ENCODE results near the gene P2RX7. TPM values are rescaled to one million over a fixed set of nuclear protein-coding genes. Genes with fewer than 3 reads are reported as not detected.

Gene P2RX7
- total and polyA plus RNA-seq, 9 of the 15 experiments (the other 6 are each of a cell fraction or from before 2014, with no cell fraction given), result 0.04 to 0.65 (median 0.30) TPM

GRCh38 chr12:121209624-121210572 lies 77.2 kb downstream of the P2RX7 start, which contains the start of gene P2RX4 (continued):
- peak; percentile 100 for TF ChIP-seq POLR2G (IDR thresholded peaks at IDR 0.05; ENCODE audit: low read depth, low read length)
- TF ChIP-seq EWSR1 (IDR thresholded peaks at IDR 0.05; ENCODE audit: borderline replicate concordance, low read depth, partially characterized antibody), result no peak
- TF ChIP-seq HNRNPUL1 (IDR thresholded peaks at IDR 0.05; ENCODE audit: low read length), result no peak
- TF ChIP-seq HES1 (IDR thresholded peaks at IDR 0.05; ENCODE audit: low read depth), result no peak
- no peak for TF ChIP-seq NCOA4 (IDR thresholded peaks at IDR 0.05; ENCODE audit: partially characterized antibody)
- TF ChIP-seq ZKSCAN8 (CRISPR knock-in tag; IDR thresholded peaks at IDR 0.05), result no peak
- peak; percentile 71; the same call in 1 of the 2 replicates for TF ChIP-seq BCOR (IDR thresholded peaks at IDR 0.05)
- no peak for TF ChIP-seq ZBTB26 (CRISPR knock-in tag; IDR thresholded peaks at IDR 0.05)
- TF ChIP-seq ZC3H8 (IDR thresholded peaks at IDR 0.05), result no peak
- TF ChIP-seq RFX1 (IDR thresholded peaks at IDR 0.05), result no peak
- TF ChIP-seq ZNF133 (CRISPR knock-in tag; IDR thresholded peaks at IDR 0.05), result no peak
- no peak for TF ChIP-seq HEY1 (CRISPR knock-in tag; IDR thresholded peaks at IDR 0.05; ENCODE audit: borderline replicate concordance)
- TF ChIP-seq MAFF (IDR thresholded peaks at IDR 0.05; ENCODE audit: low read length), result no peak
- no peak for TF ChIP-seq NFE2 (IDR thresholded peaks at IDR 0.05; ENCODE audit: low read depth)
- TF ChIP-seq SUPT5H (IDR thresholded peaks at IDR 0.05), result peak; percentile 91
- TF ChIP-seq ZSCAN32 (CRISPR knock-in tag; IDR thresholded peaks at IDR 0.05), result no peak
- TF ChIP-seq GTF3C2 (IDR thresholded peaks at IDR 0.05; ENCODE audit: borderline replicate concordance, extremely low read depth, insufficient read length), result no peak
- no peak for TF ChIP-seq HIVEP1 (CRISPR knock-in tag; IDR thresholded peaks at IDR 0.05)
- no peak for TF ChIP-seq ZNF507 (tag; conservative IDR thresholded peaks at IDR 0.05)
- no peak for TF ChIP-seq SRSF3 (IDR thresholded peaks at IDR 0.05; ENCODE audit: insufficient read depth, low read length)
- peak; percentile 88 for TF ChIP-seq MAX (CRISPR knock-in tag; IDR thresholded peaks at IDR 0.05)
- TF ChIP-seq HMG20B (CRISPR knock-in tag; IDR thresholded peaks at IDR 0.05), result no peak
- TF ChIP-seq SAFB (IDR thresholded peaks at IDR 0.05; ENCODE audit: borderline replicate concordance, low read depth, low read length), result no peak; the same call in 1 of the 2 replicates
- no peak; a peak in 1 of 4 replicates for TF ChIP-seq SRF (CRISPR knock-in tag; IDR thresholded peaks at IDR 0.05)
- TF ChIP-seq MEIS2 (IDR thresholded peaks at IDR 0.05; ENCODE audit: partially characterized antibody), result no peak
- TF ChIP-seq ATF7 (IDR thresholded peaks at IDR 0.05), result peak; percentile 92
